HG03095 (cell line): ENCODE measurements around the gene SPHKAP.
A peak's percentile ranks its signal among the peaks of the same experiment; 100 is the strongest.
"Not testable (repeated sequence)": the region's sequence is repeated elsewhere in the genome, so short reads cannot be mapped to it uniquely, and the experiment has no call there.

Experiments
- ATAC-seq: cut with Tn5 transposase; IDR thresholded peaks from one replicate; pipeline ENCODE4 v1.9.1; 2021; ENCODE audit warnings: moderate library complexity; ENCODE audit not compliant: unreplicated experiment

SPHKAP gene, protein sequence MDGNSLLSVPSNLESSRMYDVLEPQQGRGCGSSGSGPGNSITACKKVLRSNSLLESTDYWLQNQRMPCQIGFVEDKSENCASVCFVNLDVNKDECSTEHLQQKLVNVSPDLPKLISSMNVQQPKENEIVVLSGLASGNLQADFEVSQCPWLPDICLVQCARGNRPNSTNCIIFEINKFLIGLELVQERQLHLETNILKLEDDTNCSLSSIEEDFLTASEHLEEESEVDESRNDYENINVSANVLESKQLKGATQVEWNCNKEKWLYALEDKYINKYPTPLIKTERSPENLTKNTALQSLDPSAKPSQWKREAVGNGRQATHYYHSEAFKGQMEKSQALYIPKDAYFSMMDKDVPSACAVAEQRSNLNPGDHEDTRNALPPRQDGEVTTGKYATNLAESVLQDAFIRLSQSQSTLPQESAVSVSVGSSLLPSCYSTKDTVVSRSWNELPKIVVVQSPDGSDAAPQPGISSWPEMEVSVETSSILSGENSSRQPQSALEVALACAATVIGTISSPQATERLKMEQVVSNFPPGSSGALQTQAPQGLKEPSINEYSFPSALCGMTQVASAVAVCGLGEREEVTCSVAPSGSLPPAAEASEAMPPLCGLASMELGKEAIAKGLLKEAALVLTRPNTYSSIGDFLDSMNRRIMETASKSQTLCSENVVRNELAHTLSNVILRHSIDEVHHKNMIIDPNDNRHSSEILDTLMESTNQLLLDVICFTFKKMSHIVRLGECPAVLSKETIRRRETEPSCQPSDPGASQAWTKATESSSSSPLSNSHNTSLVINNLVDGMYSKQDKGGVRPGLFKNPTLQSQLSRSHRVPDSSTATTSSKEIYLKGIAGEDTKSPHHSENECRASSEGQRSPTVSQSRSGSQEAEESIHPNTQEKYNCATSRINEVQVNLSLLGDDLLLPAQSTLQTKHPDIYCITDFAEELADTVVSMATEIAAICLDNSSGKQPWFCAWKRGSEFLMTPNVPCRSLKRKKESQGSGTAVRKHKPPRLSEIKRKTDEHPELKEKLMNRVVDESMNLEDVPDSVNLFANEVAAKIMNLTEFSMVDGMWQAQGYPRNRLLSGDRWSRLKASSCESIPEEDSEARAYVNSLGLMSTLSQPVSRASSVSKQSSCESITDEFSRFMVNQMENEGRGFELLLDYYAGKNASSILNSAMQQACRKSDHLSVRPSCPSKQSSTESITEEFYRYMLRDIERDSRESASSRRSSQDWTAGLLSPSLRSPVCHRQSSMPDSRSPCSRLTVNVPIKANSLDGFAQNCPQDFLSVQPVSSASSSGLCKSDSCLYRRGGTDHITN (N-terminal part only)

DNA sequence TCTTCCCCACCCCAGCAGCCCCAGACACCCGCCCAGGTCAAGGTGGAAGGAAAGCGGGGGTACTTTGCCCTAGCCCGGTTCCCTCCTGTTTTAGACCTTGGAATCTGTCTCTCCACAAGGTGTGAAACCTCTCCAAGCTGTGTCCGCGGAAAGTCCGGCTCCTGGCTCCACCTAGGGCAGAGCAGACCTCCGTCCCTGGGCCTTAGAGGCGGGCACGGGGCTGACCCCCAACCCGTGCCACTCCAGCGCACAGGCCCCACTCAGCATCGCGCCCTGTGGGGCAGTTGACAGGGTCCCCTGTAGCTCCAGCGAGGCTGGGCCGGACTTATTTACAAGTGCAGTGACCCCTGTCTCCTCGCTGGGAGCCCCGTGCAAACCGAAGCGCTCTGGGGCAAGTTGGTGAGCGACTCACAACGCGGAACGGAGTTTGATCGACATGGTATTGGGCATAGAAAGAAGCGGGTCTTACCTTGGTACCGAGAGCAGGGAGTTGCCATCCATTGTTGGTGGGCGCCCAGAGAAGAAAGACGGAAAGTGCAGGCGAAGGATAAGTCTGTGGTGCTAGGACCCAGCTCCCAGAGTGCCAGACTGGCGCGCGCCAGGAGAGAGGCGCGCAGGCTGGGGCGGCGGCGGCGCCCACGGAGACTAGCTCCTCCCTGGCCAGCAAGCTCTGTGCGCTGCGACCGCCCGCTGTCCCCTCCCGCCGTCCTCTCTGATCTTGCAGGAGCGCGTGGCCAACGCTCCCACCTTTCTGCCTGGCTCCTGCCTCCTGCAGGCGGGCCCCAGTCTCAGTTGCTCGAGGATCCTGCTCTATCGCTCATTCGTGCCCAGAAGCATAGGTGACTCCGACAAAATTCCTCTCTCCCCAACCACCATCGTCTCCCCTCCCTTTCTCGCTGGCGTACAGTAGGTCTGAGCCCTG is at the start of gene SPHKAP:
TSS of gene SPHKAP (minus strand) at position 590 of the 922 bp plus-strand sequence. CDS start at position 501, 89 bp downstream.
- ATAC-seq, result no peak

DNA sequence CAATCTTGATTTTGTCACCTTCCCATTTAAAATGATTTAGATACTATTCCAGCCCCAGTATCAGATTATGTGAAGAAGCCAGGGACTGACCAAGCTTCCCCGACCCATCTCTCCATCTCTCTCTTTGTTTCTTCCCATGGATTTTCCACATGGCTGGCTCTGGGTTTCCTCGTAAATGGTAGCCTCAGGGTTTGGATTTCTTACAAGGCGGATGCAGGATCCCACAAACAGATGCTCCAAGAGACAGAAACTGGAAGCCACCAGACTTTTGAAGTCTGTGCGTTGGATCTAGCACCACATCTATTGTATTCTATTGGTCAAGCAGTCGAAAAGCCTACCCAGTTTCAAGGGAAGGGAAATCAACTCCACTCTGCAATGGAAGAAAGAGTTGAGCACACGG is 46.0 kb upstream of the SPHKAP start:
- ATAC-seq, result no peak

DNA sequence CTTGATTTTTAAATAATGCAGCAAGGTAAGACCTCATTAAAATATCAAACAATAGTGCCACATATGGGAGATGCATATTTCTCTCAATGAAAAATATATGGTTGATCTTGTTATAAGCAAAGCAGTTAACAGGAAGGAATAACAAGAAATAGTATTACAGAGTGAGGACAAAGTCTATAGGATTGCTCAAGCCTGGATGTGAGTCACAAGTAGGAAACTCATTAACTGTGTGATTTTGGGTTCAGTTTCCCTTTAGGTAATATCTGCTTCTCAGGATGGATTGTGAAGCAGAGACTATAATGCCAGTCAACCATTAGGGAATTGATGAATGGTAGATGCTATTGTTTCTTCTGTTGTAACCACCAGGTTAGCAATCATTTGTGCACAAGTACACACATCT is 42.9 kb upstream of the SPHKAP start:
- ATAC-seq, result no peak

DNA sequence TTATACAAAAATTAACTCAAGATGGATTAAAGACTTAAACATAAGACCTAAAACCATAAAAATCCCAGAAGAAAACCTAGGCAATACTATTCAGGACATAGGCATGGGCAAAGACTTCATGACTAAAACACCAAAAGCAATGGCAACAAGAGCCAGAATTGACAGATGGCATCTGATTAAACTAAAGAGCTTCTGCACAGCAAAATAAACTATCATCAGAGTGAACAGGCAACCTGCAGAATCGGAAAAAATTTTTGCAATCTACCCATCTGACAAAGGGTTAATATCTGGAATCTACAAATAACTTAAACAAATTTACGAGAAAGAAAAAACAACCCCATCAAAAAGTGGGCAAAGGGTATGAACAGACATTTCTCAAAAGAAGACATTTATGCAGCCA is 37.1 kb upstream of the SPHKAP start:
- ATAC-seq, result not testable (repeated sequence)

DNA sequence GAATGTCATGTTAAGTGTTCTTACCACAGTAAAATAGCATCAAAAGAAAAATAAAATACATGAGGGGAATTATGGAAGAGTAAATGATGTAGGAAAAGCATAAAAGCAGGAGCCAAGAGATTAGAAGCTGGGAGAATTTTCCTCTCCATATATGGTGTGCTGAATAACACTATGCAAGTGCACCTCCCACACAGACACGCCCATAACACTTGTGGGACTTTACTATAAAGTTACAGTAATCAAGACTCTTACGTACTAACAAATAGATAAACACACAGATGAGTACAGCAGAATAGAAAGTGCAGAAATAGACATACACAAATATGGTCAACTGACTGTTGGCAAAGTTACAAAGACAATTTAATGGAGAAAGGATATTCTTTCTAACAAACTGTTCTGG is 16.0 kb upstream of the SPHKAP start:
- ATAC-seq, result no peak

DNA sequence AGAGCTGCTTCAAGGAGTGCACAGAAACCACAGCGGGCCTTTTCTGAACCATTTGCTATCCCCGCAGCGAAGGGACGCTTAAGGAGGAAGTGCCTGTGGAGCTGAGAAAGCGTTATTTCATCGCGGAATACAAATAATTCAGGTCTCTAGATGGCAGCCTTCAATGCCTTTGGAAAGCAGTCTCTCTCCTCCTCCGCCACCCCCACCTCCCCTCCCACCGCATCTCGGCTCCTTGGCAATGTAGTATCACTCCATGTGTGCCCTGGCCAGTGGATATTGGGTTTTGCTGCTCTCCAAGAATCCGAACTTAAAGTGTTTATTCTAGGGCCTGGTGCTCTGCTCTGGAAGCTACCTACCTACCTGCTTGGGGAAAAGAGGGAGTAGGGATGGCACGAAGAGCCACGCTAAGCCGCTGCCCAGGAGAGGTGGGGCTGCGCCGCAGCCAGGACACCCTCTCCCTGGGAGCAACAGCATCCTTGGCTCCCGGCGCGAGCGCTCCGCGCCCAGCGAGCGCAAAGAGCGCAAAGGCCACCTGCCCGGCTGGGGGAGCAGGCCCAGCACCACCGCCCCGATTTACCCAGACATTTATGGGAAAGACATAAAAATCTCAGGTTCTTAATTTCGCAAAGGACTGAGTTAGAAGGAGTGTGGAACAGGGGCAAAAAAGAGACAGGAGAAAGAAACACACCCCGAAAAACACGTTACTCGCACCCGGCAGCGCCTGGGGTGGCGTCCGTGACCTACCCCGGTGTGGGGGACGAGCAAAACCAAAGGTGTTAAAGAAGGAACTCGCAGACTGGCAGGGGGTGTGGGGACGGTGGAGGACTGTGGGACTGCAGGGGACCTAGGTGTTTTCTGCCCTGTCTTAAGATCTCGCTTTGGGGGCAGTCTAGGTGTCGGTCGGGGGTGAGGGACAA is 1.0 kb downstream of the SPHKAP start:
- no peak for ATAC-seq

DNA sequence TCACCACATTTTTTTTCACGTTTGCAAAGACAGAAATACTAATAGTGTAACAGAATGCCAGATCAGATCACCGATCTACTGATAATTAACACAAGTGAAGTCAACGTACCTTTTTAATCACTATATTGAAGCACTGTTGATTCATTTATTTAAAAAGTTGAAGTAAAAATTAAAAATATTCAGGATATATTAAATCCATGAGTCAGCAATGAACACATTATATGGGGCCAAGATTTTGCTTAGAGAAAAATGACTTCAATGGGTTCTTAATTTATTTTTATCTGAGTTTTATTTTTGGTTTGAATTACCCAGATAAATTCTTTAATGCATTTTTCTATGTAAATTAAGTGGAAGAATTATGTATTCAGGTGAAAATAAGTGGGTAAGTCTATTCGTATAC is 14.2 kb downstream of the SPHKAP start:
- ATAC-seq, result no peak

DNA sequence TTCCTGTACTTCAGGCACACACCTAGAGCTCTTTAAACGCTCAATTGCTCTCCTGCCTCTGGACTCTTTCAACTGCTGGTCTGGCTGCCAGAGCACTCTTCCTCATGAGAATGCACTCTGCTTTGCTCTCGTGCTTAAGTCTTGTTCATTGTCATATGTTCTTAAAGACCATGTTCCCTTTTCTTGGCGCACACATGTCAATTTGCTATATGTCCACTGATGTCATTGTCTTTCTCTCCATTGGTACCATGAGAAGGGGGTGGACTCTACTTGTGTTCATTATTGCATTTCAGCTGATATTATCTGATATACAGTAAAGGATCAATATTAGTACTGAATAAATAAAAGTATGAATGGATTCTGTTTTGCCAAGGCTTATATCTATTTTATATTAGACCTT is 16.8 kb downstream of the SPHKAP start:
- ATAC-seq, result no peak

DNA sequence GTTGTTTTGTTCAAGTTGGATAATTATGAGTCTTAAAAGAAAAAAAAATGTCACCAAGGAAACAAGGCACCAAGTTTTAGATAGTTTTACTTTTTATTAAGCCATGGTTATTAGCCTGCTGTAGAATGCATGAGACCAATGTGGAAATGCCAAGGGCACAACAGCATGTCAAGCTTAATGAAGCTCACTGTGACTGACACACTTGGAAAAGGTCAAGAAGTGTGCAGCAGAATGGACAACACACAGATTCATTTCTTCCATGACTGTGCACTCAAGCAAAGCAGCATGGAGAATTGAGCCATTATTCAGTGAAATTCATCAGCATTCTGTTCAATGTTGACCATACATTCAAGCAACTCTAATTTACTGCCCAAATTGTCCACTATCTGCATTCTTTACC is 23.6 kb downstream of the SPHKAP start:
- no peak for ATAC-seq

DNA sequence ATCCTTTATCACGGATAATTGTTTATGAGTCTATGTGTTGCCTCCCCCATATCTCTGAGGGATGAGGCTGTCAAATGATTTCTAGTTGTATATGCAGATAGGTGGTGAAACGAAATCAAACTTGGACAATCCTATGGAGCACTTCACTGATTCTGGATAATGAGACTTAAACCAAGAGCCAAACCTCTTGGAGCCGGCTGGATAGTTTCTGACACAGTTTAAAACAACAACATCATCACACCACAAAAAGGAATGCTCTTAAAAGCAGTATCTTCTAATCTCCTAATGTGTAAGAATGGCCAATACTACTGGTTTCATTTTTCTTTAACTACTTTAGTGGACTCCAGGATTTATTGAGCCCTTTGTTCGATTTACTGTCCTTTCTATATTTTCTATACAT is 36.5 kb downstream of the SPHKAP start:
- no peak for ATAC-seq

DNA sequence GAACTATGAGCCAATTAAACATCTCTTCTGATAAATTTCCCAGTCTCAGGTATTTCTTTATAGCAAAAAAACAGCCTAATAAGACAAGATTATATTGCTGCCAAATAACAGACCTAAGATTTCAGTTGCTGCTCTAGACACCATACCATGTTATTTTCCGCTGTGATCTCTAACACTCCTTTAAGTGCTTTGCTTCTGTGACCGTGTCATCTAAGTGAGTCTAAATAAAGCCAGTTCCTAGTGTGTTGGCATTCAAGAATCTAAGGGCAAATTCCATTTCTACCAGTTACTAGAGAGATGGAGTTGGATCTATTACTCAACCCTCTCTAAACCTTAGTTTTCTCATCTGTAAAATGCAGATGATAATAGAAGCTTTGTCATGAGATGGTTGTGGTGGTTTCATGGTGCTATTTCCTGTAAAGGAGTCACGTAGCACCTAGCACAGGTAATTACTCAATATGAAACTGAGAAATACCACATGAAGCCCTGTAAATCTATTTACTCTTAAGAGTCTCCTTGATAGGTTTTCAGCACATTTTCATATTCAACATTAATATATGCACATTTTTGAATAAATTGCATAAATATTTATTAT is 40.5 kb downstream of the SPHKAP start:
- peak; percentile 96 for ATAC-seq

DNA sequence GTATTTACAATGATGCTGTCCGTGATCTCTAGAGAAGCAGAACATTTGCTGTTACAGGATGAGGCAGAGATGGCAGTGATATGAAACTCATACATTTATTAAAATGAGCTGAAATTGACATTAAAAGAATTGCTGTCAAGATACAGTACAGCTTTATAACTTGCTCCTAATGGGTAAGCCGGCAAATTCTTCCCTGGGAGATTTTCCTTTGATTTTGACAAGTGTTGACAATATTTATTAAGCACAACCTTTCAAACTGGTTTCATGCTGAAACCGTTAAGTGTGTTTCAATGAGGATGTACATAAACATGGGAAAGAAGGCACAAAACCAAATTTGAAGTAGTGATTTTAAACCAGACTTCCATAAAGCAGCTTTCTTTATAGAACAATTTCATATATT is 45.5 kb downstream of the SPHKAP start:
- ATAC-seq, result no peak

DNA sequence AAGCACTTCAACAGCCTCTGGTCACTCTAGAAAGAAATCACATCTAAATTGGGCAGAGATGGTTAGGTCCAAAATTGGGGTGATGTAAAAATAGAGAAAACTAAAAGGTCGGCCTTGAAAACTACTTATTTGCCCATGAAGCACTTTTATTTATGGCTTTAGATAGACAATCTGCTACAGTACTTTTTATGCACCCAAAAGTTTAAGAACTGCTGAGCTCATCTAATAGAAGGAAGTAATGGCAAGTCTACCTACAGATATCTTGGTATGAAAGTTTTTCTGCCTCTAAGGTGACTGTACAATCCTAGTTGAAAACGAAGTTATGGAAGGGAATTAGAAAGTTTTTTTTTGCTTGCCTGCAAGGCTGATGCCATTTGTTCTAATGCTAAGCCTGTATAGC is 46.2 kb downstream of the SPHKAP start:
- no peak for ATAC-seq

DNA sequence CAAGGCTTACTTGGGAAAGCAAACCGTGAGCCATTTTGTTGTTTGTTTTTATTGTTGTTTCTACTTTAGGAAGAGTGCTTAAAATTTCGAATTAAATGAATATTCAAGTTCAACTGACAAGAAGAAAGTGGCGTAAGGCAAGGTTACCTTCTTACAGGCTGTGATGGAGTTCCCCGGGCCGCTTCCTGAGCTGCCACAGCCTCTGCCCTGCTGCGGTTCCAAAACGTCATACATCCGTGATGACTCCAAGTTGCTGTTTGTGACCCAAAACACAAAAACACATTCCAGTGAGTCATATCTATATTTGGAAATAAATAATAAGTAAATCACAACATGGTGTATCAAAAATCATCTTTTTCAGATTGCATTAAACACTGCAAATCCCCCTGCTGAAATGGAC is 49.7 kb downstream of the SPHKAP start:
- ATAC-seq, result no peak

DNA sequence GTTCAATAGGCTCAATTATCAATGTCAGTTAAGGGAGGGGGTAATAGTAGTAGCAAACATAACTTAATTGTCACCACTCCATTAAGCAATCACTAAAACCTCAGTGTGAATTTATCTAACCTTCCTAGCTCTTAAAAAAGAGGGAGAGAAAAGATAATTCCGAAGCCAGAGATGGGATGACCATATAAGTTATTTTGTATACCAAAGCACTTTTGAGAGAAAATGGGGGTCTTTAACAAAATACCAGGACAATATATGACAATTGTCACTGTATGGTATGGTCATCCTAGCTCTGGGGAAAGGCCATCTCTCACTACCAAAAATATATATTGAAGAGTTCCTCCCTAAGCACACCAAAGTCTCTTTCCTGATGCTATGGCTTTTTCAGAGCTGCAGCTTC is 55.1 kb downstream of the SPHKAP start:
- no peak for ATAC-seq

DNA sequence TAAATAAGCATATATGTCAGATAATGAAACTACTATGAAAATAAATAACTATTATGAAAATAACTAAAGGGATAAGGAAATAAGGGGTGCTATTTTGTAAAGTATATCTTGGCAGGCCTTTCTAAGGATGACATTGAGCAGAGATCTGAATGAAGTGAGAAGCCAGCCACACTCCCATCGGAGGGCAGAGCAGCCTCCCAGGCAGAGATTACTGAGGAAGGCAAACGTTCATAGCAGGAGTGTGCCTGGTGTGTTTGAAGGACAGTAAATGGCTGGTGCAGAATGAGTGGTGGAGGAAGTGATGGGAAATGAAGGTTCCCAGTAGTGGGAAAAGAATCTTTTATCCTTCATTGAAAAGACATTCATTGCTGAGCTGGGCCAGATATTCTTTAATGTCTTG is 62.5 kb downstream of the SPHKAP start:
- no peak for ATAC-seq

DNA sequence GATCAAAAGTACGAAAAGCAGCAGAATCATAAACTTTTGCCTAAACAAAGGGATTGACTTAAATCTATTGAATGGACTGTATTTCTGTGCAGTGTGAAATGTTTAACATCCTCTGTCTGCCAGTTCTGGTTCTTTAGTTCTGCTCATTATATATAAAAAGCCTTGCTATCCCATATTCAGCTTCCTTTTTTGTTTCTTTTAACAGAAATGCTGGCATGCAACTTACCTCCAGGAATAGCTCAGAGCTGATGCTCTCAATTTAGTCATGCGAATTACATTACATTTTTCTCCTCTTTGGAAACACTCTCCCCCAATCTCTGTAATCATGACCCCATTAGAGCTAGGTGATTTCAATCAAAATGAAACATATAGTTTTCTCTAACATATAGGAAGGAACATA is 73.6 kb downstream of the SPHKAP start:
- no peak for ATAC-seq

DNA sequence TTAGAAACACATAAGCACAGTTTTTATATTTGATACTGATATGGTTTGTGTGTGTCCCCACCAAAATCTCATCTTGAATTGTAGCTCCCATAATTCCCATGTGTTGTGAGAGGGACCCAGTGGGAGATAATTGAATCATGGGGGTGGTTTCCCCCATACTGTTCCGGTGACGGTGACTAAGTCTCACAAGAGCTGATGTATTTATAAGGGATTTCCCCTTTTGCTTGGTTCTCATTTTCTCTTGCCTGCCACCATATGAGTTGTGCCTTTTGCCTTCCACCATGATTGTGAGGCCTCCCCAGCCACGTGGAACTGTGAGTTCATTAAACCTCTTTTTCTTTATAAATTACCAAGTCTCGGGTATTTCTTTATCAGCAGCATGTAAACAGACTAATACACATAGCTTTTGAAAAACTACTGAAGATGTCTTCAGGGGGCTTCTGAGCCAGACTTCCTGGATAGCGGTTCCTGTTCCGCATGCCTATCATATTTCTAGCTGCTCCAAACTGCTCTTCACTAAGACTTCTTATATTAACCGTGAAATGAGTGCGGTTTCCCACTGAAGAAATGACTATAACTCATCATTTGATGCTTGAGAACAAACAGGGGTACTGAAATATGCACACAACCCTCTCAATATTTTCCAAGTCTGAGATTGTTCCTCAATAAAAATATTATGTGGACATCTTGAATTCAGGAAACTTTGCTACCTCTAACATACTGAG is 75.8 kb downstream of the SPHKAP start:
- ATAC-seq, result no peak
